ENCODE results near the gene PIK3C2G.
"Not testable (repeated sequence)": the region's sequence is repeated elsewhere in the genome, so short reads cannot be mapped to it uniquely, and the experiment has no call there.

The PIK3C2G gene, protein sequence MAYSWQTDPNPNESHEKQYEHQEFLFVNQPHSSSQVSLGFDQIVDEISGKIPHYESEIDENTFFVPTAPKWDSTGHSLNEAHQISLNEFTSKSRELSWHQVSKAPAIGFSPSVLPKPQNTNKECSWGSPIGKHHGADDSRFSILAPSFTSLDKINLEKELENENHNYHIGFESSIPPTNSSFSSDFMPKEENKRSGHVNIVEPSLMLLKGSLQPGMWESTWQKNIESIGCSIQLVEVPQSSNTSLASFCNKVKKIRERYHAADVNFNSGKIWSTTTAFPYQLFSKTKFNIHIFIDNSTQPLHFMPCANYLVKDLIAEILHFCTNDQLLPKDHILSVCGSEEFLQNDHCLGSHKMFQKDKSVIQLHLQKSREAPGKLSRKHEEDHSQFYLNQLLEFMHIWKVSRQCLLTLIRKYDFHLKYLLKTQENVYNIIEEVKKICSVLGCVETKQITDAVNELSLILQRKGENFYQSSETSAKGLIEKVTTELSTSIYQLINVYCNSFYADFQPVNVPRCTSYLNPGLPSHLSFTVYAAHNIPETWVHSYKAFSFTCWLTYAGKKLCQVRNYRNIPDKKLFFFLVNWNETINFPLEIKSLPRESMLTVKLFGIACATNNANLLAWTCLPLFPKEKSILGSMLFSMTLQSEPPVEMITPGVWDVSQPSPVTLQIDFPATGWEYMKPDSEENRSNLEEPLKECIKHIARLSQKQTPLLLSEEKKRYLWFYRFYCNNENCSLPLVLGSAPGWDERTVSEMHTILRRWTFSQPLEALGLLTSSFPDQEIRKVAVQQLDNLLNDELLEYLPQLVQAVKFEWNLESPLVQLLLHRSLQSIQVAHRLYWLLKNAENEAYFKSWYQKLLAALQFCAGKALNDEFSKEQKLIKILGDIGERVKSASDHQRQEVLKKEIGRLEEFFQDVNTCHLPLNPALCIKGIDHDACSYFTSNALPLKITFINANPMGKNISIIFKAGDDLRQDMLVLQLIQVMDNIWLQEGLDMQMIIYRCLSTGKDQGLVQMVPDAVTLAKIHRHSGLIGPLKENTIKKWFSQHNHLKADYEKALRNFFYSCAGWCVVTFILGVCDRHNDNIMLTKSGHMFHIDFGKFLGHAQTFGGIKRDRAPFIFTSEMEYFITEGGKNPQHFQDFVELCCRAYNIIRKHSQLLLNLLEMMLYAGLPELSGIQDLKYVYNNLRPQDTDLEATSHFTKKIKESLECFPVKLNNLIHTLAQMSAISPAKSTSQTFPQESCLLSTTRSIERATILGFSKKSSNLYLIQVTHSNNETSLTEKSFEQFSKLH (N-terminal part only)

DNA sequence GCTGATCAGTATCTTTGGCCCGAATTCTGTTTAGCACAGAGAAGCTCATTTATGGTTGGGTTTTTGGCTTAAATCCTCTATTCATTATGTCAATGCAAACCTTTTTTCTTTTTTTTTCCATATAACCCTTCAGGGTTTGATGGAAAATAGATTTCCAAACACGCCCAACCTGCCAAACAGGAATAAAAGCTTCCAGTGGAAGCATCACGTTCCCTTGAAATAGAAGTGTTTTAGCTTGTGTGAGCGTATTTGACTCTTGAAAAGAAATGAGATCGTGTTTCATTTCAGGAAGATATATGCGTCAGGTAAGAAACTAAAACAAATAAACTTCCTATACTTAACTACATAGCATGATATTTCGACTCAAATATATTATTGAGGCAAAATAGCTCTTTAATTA, at the start of gene PIK3C2G:
Gene PIK3C2G, plus strand, starts transcription at position 246 of the 400 bp plus-strand sequence. CDS start 20,564 bp downstream, outside the sequence.
- no peak for DNase-seq (ENCODE audit: low read depth)

DNA sequence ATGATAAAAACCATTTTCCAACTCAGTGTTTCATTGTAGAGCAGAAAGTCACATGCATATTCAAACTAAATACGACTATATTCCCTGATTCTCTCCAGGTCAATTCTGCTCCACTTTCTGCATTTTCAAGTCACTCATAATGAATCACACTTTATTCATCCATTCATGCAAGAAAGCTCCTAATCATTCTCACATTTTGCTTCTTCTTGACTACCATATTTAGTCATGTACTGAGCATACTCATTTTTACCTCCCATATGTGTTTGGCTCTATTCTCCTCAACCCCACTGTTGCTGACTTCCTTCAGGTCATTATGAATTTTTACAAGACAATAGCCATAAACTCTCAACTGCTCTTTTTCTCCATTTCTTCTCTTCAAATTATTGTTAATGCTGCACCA, 43.4 kb upstream of the PIK3C2G start:
- no peak for DNase-seq (ENCODE audit: low read depth)

DNA sequence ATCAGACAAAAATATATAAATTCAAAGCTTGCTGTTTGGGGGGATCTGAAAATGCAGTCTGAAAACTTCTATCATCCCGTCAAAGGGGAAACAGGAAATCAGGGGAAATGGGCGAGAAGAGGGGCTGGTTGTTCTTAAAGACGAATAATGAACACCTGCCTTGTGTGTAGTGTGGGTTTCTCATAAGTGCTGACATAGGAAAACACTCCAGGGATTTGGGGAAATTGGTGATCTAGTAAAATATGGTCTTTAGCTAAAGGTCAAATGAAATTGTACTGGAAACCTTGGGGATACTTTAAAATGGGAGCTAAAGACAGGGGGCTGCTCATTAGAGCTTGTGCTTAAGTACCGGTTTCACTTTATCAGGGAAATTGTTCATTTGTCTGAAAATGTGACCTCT, 39.6 kb upstream of the PIK3C2G start:
- no peak for DNase-seq (ENCODE audit: low read depth)

DNA sequence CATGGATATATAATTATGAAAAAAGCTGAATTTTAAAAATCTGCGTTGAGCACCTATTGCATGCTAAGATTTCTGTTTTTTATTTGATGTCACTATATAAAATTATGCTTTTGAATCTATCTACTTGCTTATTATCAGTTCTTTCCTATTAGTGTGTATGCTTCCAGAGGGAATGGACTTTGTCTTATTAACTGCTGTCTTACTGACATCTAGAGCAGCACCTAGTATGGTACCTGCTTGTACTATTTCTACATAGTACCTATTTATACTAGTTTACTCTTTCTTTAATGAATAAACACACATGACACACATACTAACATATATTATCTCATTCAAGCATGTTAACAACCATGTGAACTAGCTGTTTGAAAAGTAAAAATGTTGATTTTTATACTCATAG, 38.6 kb upstream of the PIK3C2G start:
- no peak for DNase-seq (ENCODE audit: low read depth)

GRCh38 chr12:18224745-18225144, 36.6 kb upstream of the PIK3C2G start:
- DNase-seq (ENCODE audit: low read depth): no peak

DNA sequence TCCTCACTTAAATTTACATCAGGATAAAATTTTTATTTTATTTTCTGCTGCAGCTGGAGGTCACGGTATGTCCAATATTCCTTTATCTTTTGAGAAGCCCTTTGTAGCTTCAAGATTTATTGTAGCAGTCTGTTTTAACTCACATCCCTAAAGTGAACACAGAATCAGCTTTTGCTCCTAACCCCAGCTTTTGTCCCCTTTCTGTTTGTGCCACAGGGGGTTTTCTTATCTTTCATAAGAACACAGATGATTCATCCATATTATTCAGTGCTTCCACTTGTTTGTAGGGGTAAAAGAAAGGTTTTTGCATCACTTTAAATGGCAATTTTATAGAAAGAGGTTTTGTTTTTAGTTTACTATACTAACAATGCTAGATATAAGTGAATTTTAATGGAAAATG, 21.8 kb upstream of the PIK3C2G start:
- no peak for DNase-seq (ENCODE audit: low read depth)

DNA sequence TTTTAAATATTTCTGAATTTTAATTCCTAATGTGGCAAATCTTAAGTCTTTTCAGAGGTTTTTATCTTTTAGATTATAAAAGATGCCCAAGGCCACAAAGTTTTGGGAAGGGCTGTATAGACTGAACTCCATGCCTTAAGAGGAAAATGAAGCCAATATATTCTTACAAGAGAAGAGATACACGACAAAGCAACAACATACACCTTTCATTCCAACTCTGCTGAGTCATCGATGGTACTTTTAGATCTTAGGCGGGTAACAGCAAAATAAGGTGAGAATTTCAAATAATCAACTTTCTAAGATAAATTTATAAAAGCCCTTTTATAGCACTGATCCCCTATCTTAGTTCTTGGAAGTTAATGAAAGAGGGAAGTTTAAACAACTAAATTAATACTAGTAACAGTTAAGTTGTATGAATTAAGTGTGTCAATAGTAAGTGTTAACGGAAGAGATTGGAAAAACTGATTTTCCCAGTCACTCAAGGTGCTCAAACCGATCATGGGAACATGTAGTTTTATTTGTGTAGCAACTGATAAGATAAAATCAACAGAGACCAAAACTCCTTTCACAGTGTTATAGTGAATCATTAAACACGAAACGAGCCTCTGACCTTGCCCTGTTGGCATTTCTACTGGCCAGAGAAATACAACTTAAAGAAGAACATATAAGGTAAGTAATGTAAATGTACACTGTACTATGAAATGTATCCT, 18.8 kb upstream of the PIK3C2G start:
- DNase-seq (ENCODE audit: low read depth): no peak

- no peak for DNase-seq (ENCODE audit: low read depth)
Observed at GRCh38 chr12:18243238-18243637, 18.1 kb upstream of the PIK3C2G start.

DNA sequence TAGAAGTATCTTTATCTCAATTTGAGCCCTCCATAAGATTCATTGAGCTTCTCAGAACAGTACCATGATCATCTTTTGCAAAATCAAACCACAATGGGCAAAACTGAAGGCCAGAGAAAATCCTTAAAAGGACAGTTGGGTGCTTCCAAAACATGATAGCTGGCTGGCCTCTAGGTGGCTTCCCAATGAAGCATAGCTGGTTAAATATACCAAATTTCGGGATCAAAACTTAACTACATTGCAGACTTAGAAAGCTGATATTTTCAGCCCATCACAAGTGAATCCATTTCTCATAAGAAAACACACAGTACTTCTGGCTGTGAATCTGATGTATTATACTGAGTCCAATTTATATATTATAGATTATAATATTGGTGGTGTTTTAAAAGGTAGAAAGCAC, 15.3 kb upstream of the PIK3C2G start:
- DNase-seq (ENCODE audit: low read depth): no peak

- no peak for DNase-seq (ENCODE audit: low read depth)
Observed at GRCh38 chr12:18250313-18250916, 10.9 kb upstream of the PIK3C2G start.

DNA sequence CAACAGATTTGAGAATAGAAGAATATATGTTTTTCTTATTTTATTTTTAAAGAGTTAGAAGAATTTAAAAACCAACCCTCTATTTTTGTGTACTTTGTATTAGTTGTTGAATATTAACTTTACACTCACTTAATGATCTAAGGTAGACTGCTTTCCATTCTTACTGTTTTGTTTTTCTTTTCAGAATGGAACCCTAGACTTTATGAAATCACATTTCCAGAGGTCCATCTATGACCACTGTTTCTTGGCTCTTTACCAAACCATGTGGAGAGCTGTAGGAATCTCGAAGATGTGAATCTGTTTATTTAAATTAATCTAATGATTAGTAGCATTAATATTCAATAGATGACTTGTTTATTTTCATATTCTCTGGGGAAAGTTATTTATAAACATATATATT, 7.2 kb upstream of the PIK3C2G start:
- DNase-seq (ENCODE audit: low read depth): no peak

DNA sequence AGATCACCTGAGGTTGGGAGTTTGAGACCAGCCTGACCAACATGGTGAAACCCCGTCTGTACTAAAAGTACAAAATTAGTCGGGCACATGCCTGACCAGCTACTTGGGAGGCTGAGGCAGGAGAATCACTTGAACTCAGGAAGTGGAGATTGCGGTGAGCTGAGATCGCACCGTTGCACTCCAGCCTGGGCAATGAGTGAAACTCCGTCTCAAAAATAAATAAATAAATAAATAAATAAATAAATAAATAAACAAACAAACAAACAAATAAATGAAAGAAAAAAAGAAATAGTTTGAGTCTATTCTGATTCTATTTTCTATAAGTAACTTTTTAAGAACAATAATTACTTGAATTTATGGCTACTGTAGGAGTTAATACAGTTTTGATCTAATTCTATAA, 6.3 kb upstream of the PIK3C2G start:
- not testable (repeated sequence) for DNase-seq (ENCODE audit: low read depth)

DNA sequence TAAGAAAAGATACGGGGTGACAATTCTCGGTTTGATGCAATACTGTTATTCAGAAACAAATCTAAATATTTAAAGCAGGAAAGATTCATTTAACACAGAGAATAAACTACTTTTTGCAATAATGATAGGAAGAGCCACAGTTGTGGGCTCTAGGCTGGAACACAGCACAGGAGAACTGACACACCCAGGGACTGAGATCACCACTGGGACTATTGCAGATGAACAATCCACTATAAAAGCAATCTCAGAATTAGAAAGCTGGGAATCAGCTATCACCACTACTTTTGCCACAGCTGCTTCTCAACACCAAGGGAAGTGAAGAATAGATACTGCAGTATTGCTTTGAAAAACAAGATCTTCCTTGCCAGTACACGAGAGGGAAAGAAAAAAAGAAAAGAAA, 4.1 kb upstream of the PIK3C2G start:
- DNase-seq (ENCODE audit: low read depth): no peak

DNA sequence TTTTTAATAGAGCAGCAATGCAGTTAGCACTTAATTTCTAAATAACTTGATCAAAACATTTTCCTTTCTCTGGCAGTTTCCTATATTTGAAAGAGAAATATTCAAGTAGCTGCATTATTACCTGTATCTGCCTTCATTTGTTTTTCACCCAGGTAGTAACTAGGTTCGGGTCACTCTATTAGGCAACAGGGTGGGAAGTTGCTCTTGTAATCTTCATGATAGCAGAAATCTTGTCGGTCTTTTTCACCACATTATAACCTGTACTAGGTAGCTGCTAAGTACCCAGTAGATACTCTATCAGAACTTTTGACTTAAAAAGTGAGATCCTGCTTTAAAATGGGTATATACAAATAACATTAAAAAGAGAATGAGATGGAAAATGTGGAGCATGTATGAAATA, 2.4 kb upstream of the PIK3C2G start:
- DNase-seq (ENCODE audit: low read depth): no peak

DNA sequence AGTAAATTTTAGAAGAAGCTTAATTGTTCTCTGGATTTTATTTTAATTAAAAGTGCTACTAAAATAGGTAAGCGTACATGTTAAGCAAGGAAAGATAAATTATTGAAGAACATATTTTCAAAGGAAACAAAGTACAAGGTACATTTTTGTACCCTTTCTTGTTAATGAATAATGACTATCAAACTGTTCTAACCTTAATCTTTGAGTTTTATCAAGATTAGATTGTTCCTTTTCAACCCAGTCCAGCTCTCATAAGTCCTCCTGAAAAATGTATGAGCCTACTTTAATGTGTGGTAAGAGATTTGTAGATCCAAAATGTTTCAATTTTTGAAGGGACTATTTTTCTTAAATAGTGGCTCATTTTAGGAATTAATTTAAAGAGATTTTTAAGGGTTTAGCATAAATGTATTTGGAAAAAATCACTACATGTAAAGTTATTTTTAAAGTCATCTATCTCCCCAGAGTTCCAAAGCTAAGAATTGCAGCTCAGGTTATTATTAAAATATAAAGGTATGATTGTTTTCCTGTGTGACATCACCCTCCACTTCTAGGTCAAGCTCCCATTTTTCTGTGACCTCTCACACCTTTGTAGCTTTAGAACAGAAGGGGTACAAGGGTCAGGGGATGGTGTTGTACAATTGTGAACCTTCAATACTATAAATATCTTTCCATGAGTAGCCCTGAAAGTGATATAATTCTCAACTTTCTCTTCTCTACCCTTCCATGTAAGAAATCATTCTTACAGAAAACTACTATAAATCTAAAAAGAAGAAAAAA, 1.2 kb upstream of the PIK3C2G start:
- DNase-seq (ENCODE audit: low read depth): no peak

GRCh38 chr12:18261906-18262305, 588 bp downstream of the PIK3C2G start:
- DNase-seq (ENCODE audit: low read depth): no peak

DNA sequence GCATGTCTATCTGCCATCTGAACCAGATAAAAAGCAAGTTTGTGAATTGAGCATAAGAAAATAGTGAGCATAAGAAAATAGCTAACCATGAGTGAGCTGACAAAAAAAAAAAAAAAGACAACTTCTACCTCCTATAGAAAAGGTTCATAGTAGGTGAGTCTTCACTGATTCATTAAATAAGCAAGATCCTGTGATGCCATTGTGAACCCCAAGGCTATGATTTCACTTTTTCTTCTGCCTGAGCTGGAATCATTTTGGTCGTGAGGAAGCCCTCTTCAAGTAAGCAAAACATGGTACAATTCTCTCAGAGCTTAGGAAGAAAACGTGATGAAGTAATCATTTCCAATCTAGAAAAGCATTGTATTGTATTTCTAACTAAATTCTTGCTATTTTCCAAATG, 1.2 kb downstream of the PIK3C2G start:
- DNase-seq (ENCODE audit: low read depth): no peak

DNA sequence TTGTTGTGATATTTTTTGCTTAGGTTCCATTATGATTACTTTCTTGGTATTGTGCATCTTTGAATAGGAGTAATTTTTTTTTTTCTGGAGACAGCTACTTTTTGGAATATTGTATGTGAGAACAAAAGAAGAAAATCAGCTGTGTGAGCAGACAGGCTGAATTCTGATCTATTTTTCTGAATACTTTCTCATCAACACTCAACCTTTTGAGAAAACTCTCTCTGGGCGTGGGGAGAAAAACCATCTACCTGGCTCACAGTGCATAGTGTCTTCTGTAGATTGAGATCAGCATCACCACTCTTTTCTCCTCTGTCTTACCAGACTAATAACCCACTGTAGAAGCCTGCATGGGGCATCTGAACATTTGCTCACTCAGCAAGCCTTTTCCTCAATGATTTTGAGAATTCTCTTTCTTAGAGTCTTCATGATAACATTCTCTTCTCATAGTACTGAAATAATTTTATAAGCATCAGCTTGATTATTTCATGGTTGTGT, 3.3 kb downstream of the PIK3C2G start:
- DNase-seq (ENCODE audit: low read depth): no peak

- DNase-seq (ENCODE audit: low read depth): no peak
Observed at GRCh38 chr12:18267427-18268099, 6.2 kb downstream of the PIK3C2G start.

Measured in stimulated activated CD8-positive, alpha-beta memory T cell treated with anti-CD3 and anti-CD28 coated beads, Interleukin-4, amount 100 ng/mL, for 24 hours (primary cell).